ENCODE results near the gene SLC9A9. TPM values are rescaled to one million over a fixed set of nuclear protein-coding genes. Genes with fewer than 3 reads are reported as not detected.

SLC9A9 gene
- total and polyA plus RNA-seq, 7 donors = 1.3 to 5.4 (median 2.9) TPM

DNA sequence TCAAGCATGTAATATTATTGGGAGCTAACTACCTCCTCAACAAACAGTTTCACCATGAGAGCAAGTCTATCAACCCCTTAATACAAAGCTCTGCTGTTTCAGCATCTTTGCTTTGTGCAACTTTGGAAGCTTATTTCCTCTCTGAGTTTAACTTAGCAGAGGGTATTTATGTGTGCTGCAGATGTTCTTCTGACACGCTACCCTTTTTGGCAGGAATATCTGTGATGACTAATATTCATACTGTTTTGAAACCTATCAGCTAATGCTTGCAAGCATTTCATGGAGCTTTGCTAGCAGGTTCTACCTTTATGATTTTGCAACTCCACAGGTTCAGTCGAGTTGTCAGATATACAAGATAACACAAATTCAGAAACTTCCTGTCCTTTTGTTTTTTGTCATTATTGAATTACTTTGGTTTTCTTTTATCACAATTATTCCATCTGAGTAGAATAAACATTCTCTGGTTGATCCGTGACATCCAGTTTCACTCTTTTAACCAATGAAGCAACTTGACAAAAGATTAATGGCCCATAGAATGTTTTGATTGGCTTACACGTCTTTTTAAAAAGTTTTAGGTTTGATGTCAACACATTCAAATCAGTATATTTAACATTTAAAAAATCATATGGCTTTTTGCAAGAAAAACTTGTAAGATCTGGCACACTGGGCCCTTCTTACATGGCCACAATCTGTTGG lies 1.7 kb upstream of the SLC9A9 start:
- Histone ChIP-seq H3K4me1 (peaks cover 7% of the 10 kb centered on the region), H3K9me3 (no peaks in the 10 kb centered on the region), H3K27ac (no peak overlapping the region), H3K27me3 (ENCODE audit: insufficient read depth in 3 of 3, low read length in 2 of 3) (no peaks in the 10 kb centered on the region), H3K4me3 (no peak overlapping the region), H3K36me3 (ENCODE audit: insufficient read depth in 1 of 2, low read depth in 1 of 2) (no peaks in the 10 kb centered on the region)
- DNase-seq (no peak), ATAC-seq (peak; percentile 32 to 77 (median 70))
- TF ChIP-seq, protein P1, sequence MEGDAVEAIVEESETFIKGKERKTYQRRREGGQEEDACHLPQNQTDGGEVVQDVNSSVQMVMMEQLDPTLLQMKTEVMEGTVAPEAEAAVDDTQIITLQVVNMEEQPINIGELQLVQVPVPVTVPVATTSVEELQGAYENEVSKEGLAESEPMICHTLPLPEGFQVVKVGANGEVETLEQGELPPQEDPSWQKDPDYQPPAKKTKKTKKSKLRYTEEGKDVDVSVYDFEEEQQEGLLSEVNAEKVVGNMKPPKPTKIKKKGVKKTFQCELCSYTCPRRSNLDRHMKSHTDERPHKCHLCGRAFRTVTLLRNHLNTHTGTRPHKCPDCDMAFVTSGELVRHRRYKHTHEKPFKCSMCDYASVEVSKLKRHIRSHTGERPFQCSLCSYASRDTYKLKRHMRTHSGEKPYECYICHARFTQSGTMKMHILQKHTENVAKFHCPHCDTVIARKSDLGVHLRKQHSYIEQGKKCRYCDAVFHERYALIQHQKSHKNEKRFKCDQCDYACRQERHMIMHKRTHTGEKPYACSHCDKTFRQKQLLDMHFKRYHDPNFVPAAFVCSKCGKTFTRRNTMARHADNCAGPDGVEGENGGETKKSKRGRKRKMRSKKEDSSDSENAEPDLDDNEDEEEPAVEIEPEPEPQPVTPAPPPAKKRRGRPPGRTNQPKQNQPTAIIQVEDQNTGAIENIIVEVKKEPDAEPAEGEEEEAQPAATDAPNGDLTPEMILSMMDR (IDR thresholded peaks at IDR 0.05) = no peak
- 19 to 21% (median 19%) methylated on average over 4 of the region's 4 CpGs for WGBS, 3 donors
- intact Hi-C loops (cut with DNase I) = loop anchor here in 1 of 2 donors (10.0 kb wide), 1 partner anchor 105 kb away; no protein-coding TSS in a partner anchor

DNA sequence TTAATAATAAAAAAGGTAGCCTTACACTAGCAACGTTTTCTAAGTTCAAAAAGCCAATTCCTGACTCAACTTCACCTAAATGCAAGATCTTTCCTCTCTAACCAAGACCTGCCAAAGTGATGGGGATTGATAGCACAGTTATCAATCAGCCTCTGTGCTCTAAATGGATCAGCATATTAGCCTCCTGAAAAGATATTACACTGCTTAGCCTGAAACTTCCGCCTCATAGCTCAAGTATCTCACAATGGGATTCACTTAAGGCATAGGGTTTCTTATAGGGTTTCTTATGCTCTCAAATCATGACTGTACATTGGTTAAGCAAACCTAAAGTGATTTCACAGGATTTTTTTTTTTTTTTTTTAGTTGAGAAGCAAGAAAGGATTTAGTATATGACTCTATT lies 436 bp upstream of the SLC9A9 start:
- Histone ChIP-seq H3K4me1 (peaks cover 7% of the 10 kb centered on the region), H3K27me3 (ENCODE audit: insufficient read depth in 3 of 3, low read length in 2 of 3) (no peaks in the 10 kb centered on the region), H3K9me3 (no peaks in the 10 kb centered on the region), H3K4me3 (peak overlapping the region; percentile 83), H3K27ac (peak overlapping the region; percentile 71), H3K36me3 (ENCODE audit: insufficient read depth in 1 of 2, low read depth in 1 of 2) (no peaks in the 10 kb centered on the region)
- no peak for DNase-seq
- TF ChIP-seq, protein P1 (IDR thresholded peaks at IDR 0.05) = no peak
- ATAC-seq = no peak
- 39 to 56% (median 41%) methylated on average over 2 of the region's 2 CpGs for WGBS, 3 donors
- intact Hi-C loops (cut with DNase I) = no loop called here

DNA sequence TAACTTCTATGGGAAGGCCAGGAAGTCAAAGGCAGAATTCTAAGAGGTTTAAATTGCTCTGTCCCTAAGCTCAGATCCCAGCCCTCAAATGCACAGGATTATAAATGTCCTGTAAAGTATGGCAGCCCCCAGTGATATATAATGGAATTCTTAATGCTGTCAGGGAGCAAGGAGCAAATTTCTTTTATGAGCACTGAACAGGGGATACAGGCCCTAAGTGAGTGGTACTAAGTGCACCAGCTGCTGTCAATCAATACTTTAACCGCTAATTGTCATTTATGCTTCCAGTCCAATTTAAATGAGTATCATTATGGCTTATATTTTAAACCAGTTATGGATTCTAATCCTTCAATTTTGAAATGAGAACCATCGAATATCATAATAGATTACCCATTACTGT lies 4.7 kb downstream of the SLC9A9 start:
- TF ChIP-seq, protein P1 (IDR thresholded peaks at IDR 0.05) = no peak
- Histone ChIP-seq H3K4me1 (peaks cover under 1% of the 10 kb centered on the region), H3K9me3 (no peaks in the 10 kb centered on the region), H3K27me3 (ENCODE audit: insufficient read depth in 3 of 3, low read length in 2 of 3) (no peaks in the 10 kb centered on the region), H3K36me3 (ENCODE audit: insufficient read depth in 1 of 2, low read depth in 1 of 2) (no peaks in the 10 kb centered on the region), H3K4me3 (no peak overlapping the region), H3K27ac (no peak overlapping the region)
- intact Hi-C loops (cut with DNase I) = no loop called here
- no peak for ATAC-seq
- no peak for DNase-seq
- WGBS, 3 donors = 51 to 69% (median 65%) methylated on average over 2 of the region's 2 CpGs

DNA sequence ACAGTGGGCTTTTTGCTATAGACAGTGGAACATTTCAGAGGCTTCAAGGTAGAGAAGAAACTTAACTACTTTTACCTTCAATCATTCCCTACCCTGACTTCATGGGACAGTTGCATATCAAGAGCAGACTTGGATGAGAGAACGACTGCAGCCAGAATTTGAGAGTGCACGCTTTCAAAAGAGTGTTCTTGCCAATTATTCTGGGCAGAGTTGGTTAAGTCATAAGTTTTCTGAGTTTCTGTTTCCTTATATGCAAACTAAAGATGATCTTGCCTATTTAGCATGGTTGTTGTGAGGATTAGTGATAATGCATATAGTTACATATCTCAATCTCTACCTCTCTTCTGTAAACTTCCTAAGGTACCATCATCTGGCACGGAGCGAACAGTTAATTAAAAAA lies 7.6 kb downstream of the SLC9A9 start:
- ATAC-seq (no peak), DNase-seq (no peak)
- H3K9me3 ChIP-seq = no peaks in the 10 kb centered on the region
- 57 to 74% (median 61%) methylated on average over 4 of the region's 4 CpGs for WGBS, 3 donors
- H3K27me3 ChIP-seq (ENCODE audit: insufficient read depth in 3 of 3, low read length in 2 of 3) = no peaks in the 10 kb centered on the region
- intact Hi-C loops (cut with DNase I) = no loop called here
- H3K4me3 ChIP-seq = no peak overlapping the region
- H3K36me3 ChIP-seq (ENCODE audit: insufficient read depth in 1 of 2, low read depth in 1 of 2) = no peaks in the 10 kb centered on the region
- TF ChIP-seq, protein P1 (IDR thresholded peaks at IDR 0.05) = no peak
- no peak overlapping the region for H3K27ac ChIP-seq
- no peaks in the 10 kb centered on the region for H3K4me1 ChIP-seq

DNA sequence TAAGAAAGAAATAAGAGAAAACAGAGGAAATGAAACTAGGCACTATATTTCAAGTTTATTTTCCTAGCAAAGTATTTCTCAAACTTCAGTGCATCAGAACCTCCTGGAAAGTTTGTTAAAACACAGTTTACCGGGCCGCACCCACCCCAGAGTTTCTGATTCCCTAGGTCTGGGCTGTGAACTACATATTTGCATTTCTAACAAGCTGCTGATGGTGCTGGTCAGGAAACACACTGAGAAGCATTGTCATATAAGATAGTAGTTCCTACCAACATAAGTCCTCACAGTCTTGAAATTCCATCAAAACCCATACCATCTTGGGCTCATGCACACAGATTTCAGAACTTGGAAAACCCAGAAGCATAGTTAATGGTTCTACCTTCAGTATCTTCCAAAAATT lies 8.3 kb downstream of the SLC9A9 start:
- intact Hi-C loops (cut with DNase I) = no loop called here
- Histone ChIP-seq H3K9me3 (no peaks in the 10 kb centered on the region), H3K4me1 (no peaks in the 10 kb centered on the region), H3K27ac (no peak overlapping the region), H3K27me3 (ENCODE audit: insufficient read depth in 3 of 3, low read length in 2 of 3) (no peaks in the 10 kb centered on the region), H3K4me3 (no peak overlapping the region), H3K36me3 (ENCODE audit: insufficient read depth in 1 of 2, low read depth in 1 of 2) (no peaks in the 10 kb centered on the region)
- ATAC-seq (no peak), DNase-seq (no peak)
- 87 to 92% (median 90%) methylated on average over 2 of the region's 2 CpGs for WGBS, 3 donors
- TF ChIP-seq, protein P1 (IDR thresholded peaks at IDR 0.05) = no peak

All from psoas muscle (tissue), 8 donors.